Measurements from ENCODE around the gene CAST. TPM values are rescaled to one million over a fixed set of nuclear protein-coding genes. Genes with fewer than 3 reads are reported as not detected.

CAST gene
- total RNA-seq, 1 donor from 2014 or later = 112 TPM

DNA sequence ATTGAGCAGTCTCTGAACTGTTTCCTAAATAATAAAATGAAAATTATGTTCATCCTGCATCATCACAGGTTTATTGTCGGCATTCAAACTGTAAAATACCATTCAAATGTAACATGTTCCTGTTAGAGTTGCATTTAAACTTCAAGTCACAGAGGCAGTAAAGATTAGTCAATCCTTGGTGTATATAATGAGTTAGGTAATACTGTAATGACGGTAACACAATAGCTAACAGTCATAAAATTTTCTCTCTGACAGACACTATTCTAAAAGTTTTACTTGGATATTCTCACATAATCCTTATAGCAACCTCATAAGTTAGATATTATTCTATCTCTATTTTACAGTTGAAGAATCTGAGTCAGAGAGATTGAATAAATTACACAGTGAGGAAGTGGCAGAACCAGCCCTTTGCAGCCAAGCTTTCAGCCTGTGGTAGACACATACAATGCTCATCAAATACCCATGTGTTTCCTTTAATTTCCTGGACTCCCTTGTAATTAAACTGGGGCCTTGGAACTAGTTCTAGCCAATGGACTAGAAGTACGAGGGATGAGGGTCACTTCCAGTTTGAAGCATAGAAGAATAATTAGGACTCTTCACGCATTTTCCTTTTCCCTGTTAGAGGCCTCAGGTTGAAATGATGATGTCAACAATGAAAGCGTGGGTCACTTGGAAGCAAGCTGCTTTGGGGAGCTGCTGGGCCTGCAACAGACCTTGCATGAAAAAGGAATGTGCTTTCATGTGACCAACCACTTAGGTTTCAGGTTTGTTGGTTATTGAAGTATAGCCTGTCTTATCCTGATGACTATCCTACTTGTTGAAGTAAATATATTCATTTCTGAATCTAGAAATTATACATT is 12.3 kb upstream of the CAST start:
- H3K36me3 Mint-ChIP-seq (ENCODE audit: low read depth) = no peaks in the 10 kb centered on the region
- intact Hi-C loops (cut with micrococcal nuclease) = no loop called here
- no peak overlapping the region for H3K27ac Mint-ChIP-seq
- no peak overlapping the region for H3K4me3 Mint-ChIP-seq
- H3K4me1 Mint-ChIP-seq (ENCODE audit: low read depth) = peaks cover 9% of the 10 kb centered on the region
- H3K27me3 Mint-ChIP-seq (ENCODE audit: insufficient read depth) = peaks cover 44% of the 10 kb centered on the region
- no peaks in the 10 kb centered on the region for H3K9me3 Mint-ChIP-seq
- no peak for DNase-seq (ENCODE audit: low spot score)

- Mint-ChIP-seq H3K9me3 (no peaks in the 10 kb centered on the region), H3K27ac (no peak overlapping the region), H3K4me3 (no peak overlapping the region), H3K27me3 (ENCODE audit: insufficient read depth) (peaks cover 48% of the 10 kb centered on the region), H3K4me1 (ENCODE audit: low read depth) (peaks cover 21% of the 10 kb centered on the region), H3K36me3 (ENCODE audit: low read depth) (peaks cover 2% of the 10 kb centered on the region)
- DNase-seq (ENCODE audit: low spot score) = no peak
- intact Hi-C loops (cut with micrococcal nuclease) = no loop called here
Measured at GRCh38 chr5:96651047-96651446, 11.1 kb upstream of the CAST start.

GRCh38 chr5:96651948-96652753 is 10.0 kb upstream of the CAST start:
- Mint-ChIP-seq H3K4me3 (no peak overlapping the region), H3K9me3 (no peaks in the 10 kb centered on the region), H3K27me3 (ENCODE audit: insufficient read depth) (peaks cover 51% of the 10 kb centered on the region), H3K4me1 (ENCODE audit: low read depth) (peaks cover 32% of the 10 kb centered on the region), H3K27ac (no peak overlapping the region), H3K36me3 (ENCODE audit: low read depth) (peaks cover 3% of the 10 kb centered on the region)
- intact Hi-C loops (cut with micrococcal nuclease) = no loop called here
- DNase-seq (ENCODE audit: low spot score) = no peak

GRCh38 chr5:96652769-96653454 is 9.3 kb upstream of the CAST start:
- intact Hi-C loops (cut with micrococcal nuclease) = no loop called here
- DNase-seq (ENCODE audit: low spot score) = no peak
- no peak overlapping the region for H3K27ac Mint-ChIP-seq
- H3K4me1 Mint-ChIP-seq (ENCODE audit: low read depth) = peaks cover 39% of the 10 kb centered on the region
- peaks cover 4% of the 10 kb centered on the region for H3K36me3 Mint-ChIP-seq (ENCODE audit: low read depth)
- H3K27me3 Mint-ChIP-seq (ENCODE audit: insufficient read depth) = peaks cover 54% of the 10 kb centered on the region
- H3K4me3 Mint-ChIP-seq = no peak overlapping the region
- H3K9me3 Mint-ChIP-seq = no peaks in the 10 kb centered on the region

GRCh38 chr5:96654209-96654608 is 8.0 kb upstream of the CAST start:
- Mint-ChIP-seq H3K4me1 (ENCODE audit: low read depth) (peaks cover 43% of the 10 kb centered on the region), H3K27me3 (ENCODE audit: insufficient read depth) (peaks cover 58% of the 10 kb centered on the region), H3K36me3 (ENCODE audit: low read depth) (peaks cover 4% of the 10 kb centered on the region), H3K27ac (no peak overlapping the region), H3K4me3 (no peak overlapping the region), H3K9me3 (no peaks in the 10 kb centered on the region)
- DNase-seq (ENCODE audit: low spot score) = no peak
- intact Hi-C loops (cut with micrococcal nuclease) = no loop called here

DNA sequence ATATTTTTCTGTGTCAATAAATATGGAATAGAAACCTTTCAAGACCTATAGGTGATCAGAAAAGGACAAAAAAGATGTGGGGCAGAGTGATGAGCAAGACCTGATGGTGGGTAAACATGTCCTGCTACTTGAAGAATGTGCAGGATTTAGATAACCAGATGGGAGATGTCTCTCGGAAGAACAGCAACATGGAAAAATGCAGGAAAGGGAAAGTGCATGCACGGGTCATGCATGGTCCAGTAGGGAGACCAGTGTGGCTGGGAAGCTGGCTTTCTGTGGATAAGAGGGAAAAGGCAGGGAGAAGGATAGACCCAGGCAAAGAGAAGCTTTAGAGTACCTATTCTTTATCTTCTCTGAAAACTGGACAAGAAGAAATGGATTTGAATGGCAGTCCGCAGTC is 7.1 kb upstream of the CAST start:
- Mint-ChIP-seq H3K4me3 (no peak overlapping the region), H3K27me3 (ENCODE audit: insufficient read depth) (peaks cover 57% of the 10 kb centered on the region), H3K9me3 (no peaks in the 10 kb centered on the region), H3K27ac (no peak overlapping the region), H3K36me3 (ENCODE audit: low read depth) (peaks cover 4% of the 10 kb centered on the region), H3K4me1 (ENCODE audit: low read depth) (peaks cover 46% of the 10 kb centered on the region)
- DNase-seq (ENCODE audit: low spot score) = no peak
- intact Hi-C loops (cut with micrococcal nuclease) = loop anchor here (5.0 kb wide), 1 partner anchor 373 kb away; no protein-coding TSS in a partner anchor

GRCh38 chr5:96655506-96655905 is 6.7 kb upstream of the CAST start:
- H3K27ac Mint-ChIP-seq = no peak overlapping the region
- H3K4me3 Mint-ChIP-seq = no peak overlapping the region
- peaks cover 50% of the 10 kb centered on the region for H3K4me1 Mint-ChIP-seq (ENCODE audit: low read depth)
- intact Hi-C loops (cut with micrococcal nuclease) = loop anchor here (5.0 kb wide), 1 partner anchor 373 kb away; no protein-coding TSS in a partner anchor
- H3K9me3 Mint-ChIP-seq = no peaks in the 10 kb centered on the region
- peaks cover 56% of the 10 kb centered on the region for H3K27me3 Mint-ChIP-seq (ENCODE audit: insufficient read depth)
- H3K36me3 Mint-ChIP-seq (ENCODE audit: low read depth) = peaks cover 4% of the 10 kb centered on the region
- DNase-seq (ENCODE audit: low spot score) = no peak

DNA sequence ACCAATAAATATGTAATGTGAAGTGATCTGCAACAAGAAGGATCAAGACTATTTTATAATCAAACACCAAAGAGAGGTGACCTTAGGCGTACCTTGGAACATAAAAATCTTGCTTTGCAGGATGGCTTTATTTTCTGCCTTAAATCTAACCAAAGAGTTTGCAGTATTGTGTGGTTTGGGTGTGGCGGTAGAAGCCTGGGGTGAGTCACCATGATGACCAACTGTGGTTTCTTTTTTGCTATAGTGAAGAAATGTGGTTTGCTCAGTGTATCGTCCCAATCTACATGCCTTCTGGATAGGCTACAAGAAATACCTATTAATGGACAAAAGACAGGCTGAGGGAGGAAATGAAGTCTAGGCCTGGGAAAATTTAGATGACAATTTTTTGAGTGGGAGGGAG is 5.1 kb upstream of the CAST start:
- peak; percentile 59 for DNase-seq (ENCODE audit: low spot score)
- H3K4me3 Mint-ChIP-seq = peak overlapping the region; percentile 17
- peak overlapping the region; percentile 4 for H3K27ac Mint-ChIP-seq
- H3K36me3 Mint-ChIP-seq (ENCODE audit: low read depth) = peaks cover 4% of the 10 kb centered on the region
- no peaks in the 10 kb centered on the region for H3K9me3 Mint-ChIP-seq
- H3K27me3 Mint-ChIP-seq (ENCODE audit: insufficient read depth) = peaks cover 44% of the 10 kb centered on the region
- intact Hi-C loops (cut with micrococcal nuclease) = loop anchor here (2.0 to 5.0 kb wide), 2 partner anchors 42 to 375 kb away; no protein-coding TSS in a partner anchor
- peaks cover 64% of the 10 kb centered on the region for H3K4me1 Mint-ChIP-seq (ENCODE audit: low read depth)

GRCh38 chr5:96658272-96658671 is 3.9 kb upstream of the CAST start:
- H3K9me3 Mint-ChIP-seq = no peaks in the 10 kb centered on the region
- intact Hi-C loops (cut with micrococcal nuclease) = loop anchor here (5.0 kb wide), 1 partner anchor 376 kb away; no protein-coding TSS in a partner anchor
- DNase-seq (ENCODE audit: low spot score) = no peak
- H3K27ac Mint-ChIP-seq = no peak overlapping the region
- peaks cover 7% of the 10 kb centered on the region for H3K36me3 Mint-ChIP-seq (ENCODE audit: low read depth)
- peaks cover 40% of the 10 kb centered on the region for H3K27me3 Mint-ChIP-seq (ENCODE audit: insufficient read depth)
- H3K4me3 Mint-ChIP-seq = no peak overlapping the region
- H3K4me1 Mint-ChIP-seq (ENCODE audit: low read depth) = peaks cover 69% of the 10 kb centered on the region

DNA sequence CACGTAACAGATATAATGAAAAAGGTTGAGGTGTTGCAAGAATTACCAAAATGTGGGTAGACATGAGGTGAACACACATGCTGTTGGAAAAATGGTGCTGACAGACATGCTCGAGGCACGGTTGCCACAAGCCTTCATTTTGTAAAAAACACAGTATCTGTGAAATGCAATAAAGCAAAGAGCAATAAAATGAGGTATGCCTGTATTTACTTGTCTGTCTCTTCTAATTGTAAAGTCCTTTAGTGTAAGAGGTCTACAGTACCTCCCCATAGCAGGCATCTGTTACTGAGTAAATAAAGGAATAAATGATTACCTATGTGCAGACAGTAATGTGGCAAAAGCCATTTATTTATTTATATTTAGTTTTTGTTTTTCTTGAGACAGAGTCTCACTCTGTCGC is 3.0 kb upstream of the CAST start:
- Mint-ChIP-seq H3K4me3 (no peak overlapping the region), H3K36me3 (ENCODE audit: low read depth) (peaks cover 9% of the 10 kb centered on the region), H3K27me3 (ENCODE audit: insufficient read depth) (peaks cover 34% of the 10 kb centered on the region), H3K27ac (no peak overlapping the region), H3K4me1 (ENCODE audit: low read depth) (peaks cover 75% of the 10 kb centered on the region), H3K9me3 (no peaks in the 10 kb centered on the region)
- intact Hi-C loops (cut with micrococcal nuclease) = loop anchor here (5.0 kb wide), 1 partner anchor 377 kb away; no protein-coding TSS in a partner anchor
- DNase-seq (ENCODE audit: low spot score) = no peak

DNA sequence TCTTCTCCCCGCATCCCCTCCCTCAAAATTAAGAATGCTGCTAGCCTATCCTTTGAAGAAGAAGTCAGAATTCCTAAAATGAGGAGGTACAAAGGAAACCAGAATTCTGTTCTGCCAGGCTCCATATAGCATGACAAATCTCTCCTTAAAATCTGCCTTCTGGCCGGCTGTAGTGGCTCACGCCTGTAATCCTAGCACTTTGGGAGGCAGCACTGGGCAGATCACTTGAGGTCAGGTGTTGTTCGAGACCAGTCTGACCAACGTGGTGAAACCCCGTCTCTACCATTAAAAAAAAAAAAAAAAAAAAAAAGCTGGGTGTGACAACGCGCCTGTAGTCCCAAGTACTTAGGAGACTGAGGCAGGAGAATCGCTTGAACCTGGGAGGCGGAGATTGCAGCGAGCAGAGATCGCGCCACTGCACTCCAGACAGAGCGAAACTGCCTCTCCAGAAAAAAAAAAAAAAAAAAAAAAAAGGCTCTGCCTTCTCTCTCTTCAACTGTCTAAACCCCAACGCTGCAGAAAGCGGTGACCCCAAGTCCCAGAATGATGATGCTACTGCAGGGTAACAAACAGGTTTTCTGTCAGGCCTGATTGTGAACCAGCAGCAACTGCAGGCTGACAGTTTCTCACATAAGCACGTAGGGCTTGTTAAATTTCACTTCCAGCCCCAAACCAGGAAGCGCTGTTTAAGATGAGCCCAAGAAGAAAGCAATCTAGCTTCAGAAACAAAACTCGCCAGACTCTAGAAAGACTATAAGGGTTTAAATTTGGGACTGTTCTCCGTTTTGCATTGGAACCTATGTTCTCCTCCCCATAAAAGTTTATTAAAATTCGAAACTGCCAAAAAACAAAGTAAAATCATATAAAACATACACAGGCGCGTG is 963 bp upstream of the CAST start:
- peak overlapping the region; percentile 91 for H3K27ac Mint-ChIP-seq
- H3K9me3 Mint-ChIP-seq = no peaks in the 10 kb centered on the region
- intact Hi-C loops (cut with micrococcal nuclease) = loop anchor here (1.0 to 5.0 kb wide), 6 partner anchors 216 to 1015 kb away; partner anchors contain the start of genes ERAP2 and RFESD
- peaks cover 20% of the 10 kb centered on the region for H3K27me3 Mint-ChIP-seq (ENCODE audit: insufficient read depth)
- peaks cover 7% of the 10 kb centered on the region for H3K36me3 Mint-ChIP-seq (ENCODE audit: low read depth)
- DNase-seq (ENCODE audit: low spot score) = peak; percentile 46
- H3K4me3 Mint-ChIP-seq = peak overlapping the region; percentile 90
- H3K4me1 Mint-ChIP-seq (ENCODE audit: low read depth) = peaks cover 75% of the 10 kb centered on the region
